IPS-NIHi7 (cell line): ENCODE data around the gene HSD11B1.
"Not testable (repeated sequence)": the region's sequence is repeated elsewhere in the genome, so short reads cannot be mapped to it uniquely, and the experiment has no call there.

ENCODE experiments used
- DNase-seq: peaks from one replicate; pipeline ENCODE4 v3.0.0; 2012; ENCODE audit warnings: mixed read lengths; ENCODE audit errors: extremely low spot score

HSD11B1 gene

GRCh38 chr1:209691237-209691636 is 13.4 kb upstream of the HSD11B1 start:
- DNase-seq, result no peak

- no peak for DNase-seq
These were observed 12.3 kb upstream of the HSD11B1 start for GRCh38 chr1:209692296-209692695.

- peak; percentile 81 for DNase-seq
These were observed 11.7 kb upstream of the HSD11B1 start for GRCh38 chr1:209692745-209693504.

GRCh38 chr1:209696673-209697072 is 8.0 kb upstream of the HSD11B1 start:
- no peak for DNase-seq

- DNase-seq, result no peak
These were observed 7.5 kb upstream of the HSD11B1 start for GRCh38 chr1:209697126-209697525.

GRCh38 chr1:209700686-209701085 is 4.0 kb upstream of the HSD11B1 start:
- DNase-seq, result not testable (repeated sequence)

GRCh38 chr1:209702832-209703231 is 1.8 kb upstream of the HSD11B1 start:
- DNase-seq, result no peak

GRCh38 chr1:209703834-209704504 is 677 bp upstream of the HSD11B1 start:
- DNase-seq, result no peak

- DNase-seq, result no peak
These were observed 470 bp downstream of the HSD11B1 start for GRCh38 chr1:209705033-209705598.

GRCh38 chr1:209706622-209707021 is 2.0 kb downstream of the HSD11B1 start:
- no peak for DNase-seq

GRCh38 chr1:209707308-209707707 is 2.7 kb downstream of the HSD11B1 start:
- DNase-seq, result no peak

- no peak for DNase-seq
These were observed 3.7 kb downstream of the HSD11B1 start for GRCh38 chr1:209708297-209708696.

- no peak for DNase-seq
These were observed 5.4 kb downstream of the HSD11B1 start for GRCh38 chr1:209710093-209710492.

- DNase-seq, result no peak
These were observed 6.2 kb downstream of the HSD11B1 start for GRCh38 chr1:209710847-209711246.

- no peak for DNase-seq
These were observed 9.7 kb downstream of the HSD11B1 start for GRCh38 chr1:209714338-209714737.

- no peak for DNase-seq
These were observed 10.7 kb downstream of the HSD11B1 start for GRCh38 chr1:209715314-209715713.

GRCh38 chr1:209717818-209718217 is 13.2 kb downstream of the HSD11B1 start:
- DNase-seq, result no peak

- DNase-seq, result no peak
These were observed 15.7 kb downstream of the HSD11B1 start for GRCh38 chr1:209720326-209720725.

GRCh38 chr1:209720826-209721225 is 16.2 kb downstream of the HSD11B1 start:
- DNase-seq, result no peak

- DNase-seq, result no peak
These were observed 16.7 kb downstream of the HSD11B1 start for GRCh38 chr1:209721323-209721722.

- no peak for DNase-seq
These were observed 18.6 kb downstream of the HSD11B1 start for GRCh38 chr1:209723265-209723664.

GRCh38 chr1:209723756-209724693 is 19.4 kb downstream of the HSD11B1 start:
- DNase-seq, result no peak
